Panc1 (cell line): ENCODE results near the gene TMEM129. TPM values are rescaled to one million over a fixed set of nuclear protein-coding genes. Genes with fewer than 3 reads are reported as not detected.

Experiments used
- ATAC-seq: fragments of 200-7000 bp; cut with Tn5 transposase; 2 replicates; pipeline ENCODE4 v1.9.1; 2020; ENCODE audit warnings: mild to moderate bottlenecking, moderate library complexity
- BruUV-seq: library from RNA; stranded (reverse); fragments of 400-500 nt; replicated peaks from 2 replicates; lab custom pipeline; 2021; lab: Mats Ljungman, UMichigan
- CTCF ChIA-PET: fragments of 300-600 bp; sonication (Branson Sonifier 250); formaldehyde crosslinking; loops from one replicate; lab custom pipeline; 2022; ENCODE audit warnings: antibody characterized with exemption; lab: Charles Lee
- POLR2A ChIA-PET: fragments of 300-600 bp; sonication (Branson Sonifier 250); formaldehyde crosslinking; loops from one replicate; lab custom pipeline; 2022; ENCODE audit warnings: antibody characterized with exemption; lab: Charles Lee
- DNase-seq: peaks from one replicate; pipeline ENCODE4 v3.0.0-alpha.2; 2010; ENCODE audit warnings: low read depth, low spot score
- H3K27ac ChIP-seq: 2 replicates; pipeline ENCODE4 v1.5.1; 2011; ENCODE audit warnings: mild to moderate bottlenecking, low read length, inconsistent platforms
- H3K27me3 ChIP-seq: fragments of 200-500 bp; sonication (Bioruptor generic); 2 replicates; pipeline ENCODE4 v1.6.0; 2014; ENCODE audit warnings: low read length, inconsistent platforms; ENCODE audit not compliant: control insufficient read depth, insufficient read depth
- H3K36me3 ChIP-seq: fragments of 200-500 bp; sonication (Bioruptor generic); 2 replicates; pipeline ENCODE4 v1.5.1; 2014; ENCODE audit warnings: inconsistent platforms, mild to moderate bottlenecking, low read length, moderate library complexity; ENCODE audit not compliant: control insufficient read depth, insufficient read depth
- H3K4me1 ChIP-seq: 2 replicates; pipeline ENCODE4 v1.5.1; 2011; ENCODE audit warnings: inconsistent platforms, mild to moderate bottlenecking, low read length, moderate library complexity; ENCODE audit not compliant: control insufficient read depth, insufficient read depth
- H3K4me3 ChIP-seq, 2 experiments: 2 replicates each; pipeline ENCODE4 v1.5.1; 2011 to 2012; ENCODE audit warnings: low read depth in 2 of 2, low read length in 2 of 2, mild to moderate bottlenecking in 2 of 2, inconsistent platforms in 1 of 2, moderate library complexity in 1 of 2
- H3K9me3 ChIP-seq: fragments of 200-500 bp; sonication (Bioruptor generic); 2 replicates; pipeline ENCODE4 v1.5.1; 2014; ENCODE audit warnings: low read depth, mild to moderate bottlenecking, inconsistent platforms, low read length, moderate library complexity; ENCODE audit not compliant: control insufficient read depth, insufficient read depth
- POLR2AphosphoS5 ChIP-seq: IDR thresholded peaks from 2 replicates; pipeline ENCODE4 v1.6.1; 2012; ENCODE audit warnings: mild to moderate bottlenecking, low read depth, low read length, moderate library complexity
- SIN3A ChIP-seq: IDR thresholded peaks from 2 replicates; pipeline ENCODE4 v1.6.1; 2012; ENCODE audit warnings: low read depth, mild to moderate bottlenecking, low read length, moderate library complexity, borderline replicate concordance; ENCODE audit not compliant: insufficient read depth
- TCF7L2 ChIP-seq: IDR thresholded peaks from 2 replicates; pipeline ENCODE4 v1.6.1; 2011; ENCODE audit warnings: mild to moderate bottlenecking, low read depth, low read length, inconsistent platforms
- in situ Hi-C: cut with HindIII; loops from 2 replicates; pipeline ENCODE4 v1.10.0; 2016; ENCODE audit warnings: low sequenced_read_pairs, low pct_unique_long_range_greater_than_20kb
- intact Hi-C: fragments of 100-400 bp; cut with micrococcal nuclease; formaldehyde crosslinking; loops from one replicate; pipeline ENCODE4 v1.10.0; 2022; ENCODE audit not compliant: unreplicated experiment
- total RNA-seq: library from RNA; stranded (reverse); gene quantifications from one replicate; pipeline ENCODE4 v1.2.1, GENCODE V29; 2021; ENCODE audit not compliant: unreplicated experiment
- TF ChIP-seq, protein P1 (sequence below): fragments of 450-650 bp; IDR thresholded peaks from 2 replicates; pipeline ENCODE4 v1.5.1; 2017; ENCODE audit warnings: mild to moderate bottlenecking
- TF ChIP-seq, protein P2 (sequence below), 2 experiments: IDR thresholded peaks; 2 replicates each; pipeline ENCODE4 v1.6.1; 2011 to 2012; ENCODE audit warnings: low read depth in 2 of 2, control low read depth in 1 of 2, low read length in 1 of 2, mild to moderate bottlenecking in 1 of 2, moderate library complexity in 1 of 2; ENCODE audit not compliant: insufficient read depth in 1 of 2

The TMEM129 gene
- total RNA-seq, 1 experiment from 2014 or later = 32.6 TPM

DNA sequence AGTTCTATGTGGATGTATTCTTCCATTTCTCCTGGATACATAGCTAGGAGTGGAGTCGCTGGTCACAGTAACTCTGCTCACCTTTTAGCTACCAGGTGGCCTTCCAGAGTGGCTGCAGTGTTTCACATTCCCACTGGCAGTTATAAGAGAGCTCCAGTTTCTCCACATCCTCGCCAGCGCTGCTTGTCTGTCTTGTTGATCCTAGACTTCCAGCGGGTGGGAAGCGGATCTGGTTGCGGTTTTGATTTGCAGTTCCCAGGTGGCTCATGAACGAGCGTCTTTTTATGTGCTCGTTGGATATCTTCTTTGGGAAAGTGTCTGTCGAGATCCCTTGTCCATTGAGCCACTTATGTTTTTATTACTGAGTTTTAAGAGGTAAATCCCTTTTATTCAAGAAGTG, 11.8 kb upstream of the TMEM129 start:
- in situ Hi-C loops (no loop called here), intact Hi-C loops (no loop called here)
- BruUV-seq = no TSS peak
- Histone ChIP-seq H3K27me3 (no peaks in the 10 kb centered on the region), H3K36me3 (peaks cover 7% of the 10 kb centered on the region; the same call in 1 of the 2 replicates), H3K4me1 (no peaks in the 10 kb centered on the region), H3K4me3 (no peak overlapping the region), H3K9me3 (no peaks in the 10 kb centered on the region), H3K27ac (no peak overlapping the region)
- POLR2A ChIA-PET = interaction anchor here (0.6 kb wide), 1 partner anchor 13 kb away, joined by 4 read pairs; no protein-coding TSS in a partner anchor
- ATAC-seq (no peak), DNase-seq (no peak)
- CTCF ChIA-PET = no interaction called here
- TF ChIP-seq, protein P1, sequence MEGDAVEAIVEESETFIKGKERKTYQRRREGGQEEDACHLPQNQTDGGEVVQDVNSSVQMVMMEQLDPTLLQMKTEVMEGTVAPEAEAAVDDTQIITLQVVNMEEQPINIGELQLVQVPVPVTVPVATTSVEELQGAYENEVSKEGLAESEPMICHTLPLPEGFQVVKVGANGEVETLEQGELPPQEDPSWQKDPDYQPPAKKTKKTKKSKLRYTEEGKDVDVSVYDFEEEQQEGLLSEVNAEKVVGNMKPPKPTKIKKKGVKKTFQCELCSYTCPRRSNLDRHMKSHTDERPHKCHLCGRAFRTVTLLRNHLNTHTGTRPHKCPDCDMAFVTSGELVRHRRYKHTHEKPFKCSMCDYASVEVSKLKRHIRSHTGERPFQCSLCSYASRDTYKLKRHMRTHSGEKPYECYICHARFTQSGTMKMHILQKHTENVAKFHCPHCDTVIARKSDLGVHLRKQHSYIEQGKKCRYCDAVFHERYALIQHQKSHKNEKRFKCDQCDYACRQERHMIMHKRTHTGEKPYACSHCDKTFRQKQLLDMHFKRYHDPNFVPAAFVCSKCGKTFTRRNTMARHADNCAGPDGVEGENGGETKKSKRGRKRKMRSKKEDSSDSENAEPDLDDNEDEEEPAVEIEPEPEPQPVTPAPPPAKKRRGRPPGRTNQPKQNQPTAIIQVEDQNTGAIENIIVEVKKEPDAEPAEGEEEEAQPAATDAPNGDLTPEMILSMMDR = no peak
- TF ChIP-seq TCF7L2 (no peak), POLR2AphosphoS5 (no peak), SIN3A (no peak)
- TF ChIP-seq, protein P2, sequence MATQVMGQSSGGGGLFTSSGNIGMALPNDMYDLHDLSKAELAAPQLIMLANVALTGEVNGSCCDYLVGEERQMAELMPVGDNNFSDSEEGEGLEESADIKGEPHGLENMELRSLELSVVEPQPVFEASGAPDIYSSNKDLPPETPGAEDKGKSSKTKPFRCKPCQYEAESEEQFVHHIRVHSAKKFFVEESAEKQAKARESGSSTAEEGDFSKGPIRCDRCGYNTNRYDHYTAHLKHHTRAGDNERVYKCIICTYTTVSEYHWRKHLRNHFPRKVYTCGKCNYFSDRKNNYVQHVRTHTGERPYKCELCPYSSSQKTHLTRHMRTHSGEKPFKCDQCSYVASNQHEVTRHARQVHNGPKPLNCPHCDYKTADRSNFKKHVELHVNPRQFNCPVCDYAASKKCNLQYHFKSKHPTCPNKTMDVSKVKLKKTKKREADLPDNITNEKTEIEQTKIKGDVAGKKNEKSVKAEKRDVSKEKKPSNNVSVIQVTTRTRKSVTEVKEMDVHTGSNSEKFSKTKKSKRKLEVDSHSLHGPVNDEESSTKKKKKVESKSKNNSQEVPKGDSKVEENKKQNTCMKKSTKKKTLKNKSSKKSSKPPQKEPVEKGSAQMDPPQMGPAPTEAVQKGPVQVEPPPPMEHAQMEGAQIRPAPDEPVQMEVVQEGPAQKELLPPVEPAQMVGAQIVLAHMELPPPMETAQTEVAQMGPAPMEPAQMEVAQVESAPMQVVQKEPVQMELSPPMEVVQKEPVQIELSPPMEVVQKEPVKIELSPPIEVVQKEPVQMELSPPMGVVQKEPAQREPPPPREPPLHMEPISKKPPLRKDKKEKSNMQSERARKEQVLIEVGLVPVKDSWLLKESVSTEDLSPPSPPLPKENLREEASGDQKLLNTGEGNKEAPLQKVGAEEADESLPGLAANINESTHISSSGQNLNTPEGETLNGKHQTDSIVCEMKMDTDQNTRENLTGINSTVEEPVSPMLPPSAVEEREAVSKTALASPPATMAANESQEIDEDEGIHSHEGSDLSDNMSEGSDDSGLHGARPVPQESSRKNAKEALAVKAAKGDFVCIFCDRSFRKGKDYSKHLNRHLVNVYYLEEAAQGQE (IDR thresholded peaks at IDR 0.05; ENCODE audit: insufficient read depth in 1 of 2, low read depth in 2 of 2, low read length in 1 of 2) = no peak

DNA sequence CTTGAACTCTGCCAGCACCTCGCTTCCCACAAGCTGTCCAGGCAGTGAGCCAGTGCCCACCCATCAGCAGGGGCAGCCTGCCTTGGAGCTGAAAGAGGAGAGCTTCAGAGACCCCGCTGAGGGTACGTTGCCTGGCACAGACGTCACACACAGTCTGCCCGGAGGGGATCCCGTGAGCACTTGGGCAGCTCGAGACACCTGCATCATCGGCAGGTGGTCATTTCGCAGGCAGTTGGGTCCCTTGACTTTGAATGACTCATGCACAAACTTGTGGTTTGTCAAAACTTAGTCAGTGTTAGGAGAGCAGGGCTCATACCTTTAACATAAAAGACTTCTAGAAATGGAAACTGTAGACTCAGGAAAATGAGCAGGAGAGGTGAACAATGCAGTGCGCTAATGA, 10.1 kb upstream of the TMEM129 start:
- in situ Hi-C loops (no loop called here), intact Hi-C loops (no loop called here)
- BruUV-seq = no TSS peak
- no peak overlapping the region for H3K4me3 ChIP-seq
- no peaks in the 10 kb centered on the region for H3K27me3 ChIP-seq
- TF ChIP-seq TCF7L2 (no peak), POLR2AphosphoS5 (no peak), SIN3A (no peak)
- TF ChIP-seq, protein P2 (IDR thresholded peaks at IDR 0.05; ENCODE audit: insufficient read depth in 1 of 2, low read depth in 2 of 2, low read length in 1 of 2) = no peak
- TF ChIP-seq, protein P1 = no peak
- peaks cover 14% of the 10 kb centered on the region for H3K4me1 ChIP-seq
- H3K27ac ChIP-seq = no peak overlapping the region
- ATAC-seq = no peak
- H3K36me3 ChIP-seq = peaks cover 6% of the 10 kb centered on the region; the same call in 1 of the 2 replicates
- no peaks in the 10 kb centered on the region for H3K9me3 ChIP-seq
- POLR2A ChIA-PET = no interaction called here
- CTCF ChIA-PET = no interaction called here
- DNase-seq = no peak
